ENCODE measurements around the gene E2F7. TPM values are rescaled to one million over a fixed set of nuclear protein-coding genes. Genes with fewer than 3 reads are reported as not detected.
"Not testable (repeated sequence)": the region's sequence is repeated elsewhere in the genome, so short reads cannot be mapped to it uniquely, and the experiment has no call there.

Gene E2F7
- total RNA-seq, 6 experiments from 2014 or later: 6.3 to 24.4 (median 18.0) TPM

GRCh38 chr12:77076886-77077285 is 11.5 kb upstream of the E2F7 start:
- Mint-ChIP-seq H3K4me1 (ENCODE audit: low read depth) (peaks cover 13% of the 10 kb centered on the region; the same call in 1 of the 2 replicates), H3K4me3 (no peak overlapping the region), H3K9me3 (no peaks in the 10 kb centered on the region), H3K27ac (no peak overlapping the region), H3K27me3 (ENCODE audit: insufficient read depth) (no peaks in the 10 kb centered on the region; the same call in 1 of the 2 replicates), H3K36me3 (ENCODE audit: low read depth) (no peaks in the 10 kb centered on the region)
- DNase-seq: no peak
- no peak for TF ChIP-seq CTCF (IDR thresholded peaks at IDR 0.05)

- not testable (repeated sequence) for H3K36me3 Mint-ChIP-seq (ENCODE audit: low read depth); H3K4me3 Mint-ChIP-seq; H3K27me3 Mint-ChIP-seq (ENCODE audit: insufficient read depth); DNase-seq; H3K27ac Mint-ChIP-seq; H3K9me3 Mint-ChIP-seq
- peaks cover 27% of the 10 kb centered on the region for H3K4me1 Mint-ChIP-seq (ENCODE audit: low read depth)
Observed at GRCh38 chr12:77073894-77074293, 8.5 kb upstream of the E2F7 start.

DNA sequence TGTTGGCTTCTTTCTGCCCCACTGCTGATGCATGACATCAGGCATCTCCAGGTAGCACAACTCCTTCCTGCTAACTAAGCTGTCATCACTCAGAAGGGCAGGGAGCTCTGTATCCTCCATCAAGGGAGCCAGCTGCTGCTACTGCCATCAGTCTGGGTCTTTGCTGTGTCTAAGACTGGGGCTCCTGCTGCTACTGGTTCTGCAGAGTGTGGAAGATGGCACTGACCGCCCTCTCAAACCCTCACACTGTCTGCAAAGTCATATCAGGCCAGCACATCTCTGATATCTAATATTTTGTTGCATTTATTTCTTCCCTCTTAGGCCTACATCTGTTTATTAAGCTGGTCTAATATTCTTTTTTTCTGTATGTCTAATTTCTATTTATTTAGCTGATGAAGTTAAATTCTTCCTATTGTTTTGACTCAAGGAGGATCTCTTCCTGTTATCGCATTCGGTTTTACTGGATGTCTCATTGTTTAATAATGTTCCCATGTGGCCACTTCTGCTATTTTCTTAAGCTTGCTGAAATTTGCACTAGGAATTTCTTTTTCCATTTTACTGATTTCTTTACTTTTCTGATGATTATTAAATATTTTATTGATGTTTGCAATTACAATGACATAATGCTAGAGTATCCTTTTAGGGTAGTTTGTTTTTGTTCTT is 7.6 kb upstream of the E2F7 start:
- Mint-ChIP-seq H3K4me1 (ENCODE audit: low read depth) (peaks cover 27% of the 10 kb centered on the region), H3K4me3 (no peak overlapping the region), H3K27me3 (ENCODE audit: insufficient read depth) (peaks cover 3% of the 10 kb centered on the region; the same call in 1 of the 2 replicates), H3K27ac (no peak overlapping the region), H3K9me3 (no peaks in the 10 kb centered on the region), H3K36me3 (ENCODE audit: low read depth) (no peaks in the 10 kb centered on the region)
- no peak for DNase-seq
- no peak for TF ChIP-seq CTCF (IDR thresholded peaks at IDR 0.05)

DNA sequence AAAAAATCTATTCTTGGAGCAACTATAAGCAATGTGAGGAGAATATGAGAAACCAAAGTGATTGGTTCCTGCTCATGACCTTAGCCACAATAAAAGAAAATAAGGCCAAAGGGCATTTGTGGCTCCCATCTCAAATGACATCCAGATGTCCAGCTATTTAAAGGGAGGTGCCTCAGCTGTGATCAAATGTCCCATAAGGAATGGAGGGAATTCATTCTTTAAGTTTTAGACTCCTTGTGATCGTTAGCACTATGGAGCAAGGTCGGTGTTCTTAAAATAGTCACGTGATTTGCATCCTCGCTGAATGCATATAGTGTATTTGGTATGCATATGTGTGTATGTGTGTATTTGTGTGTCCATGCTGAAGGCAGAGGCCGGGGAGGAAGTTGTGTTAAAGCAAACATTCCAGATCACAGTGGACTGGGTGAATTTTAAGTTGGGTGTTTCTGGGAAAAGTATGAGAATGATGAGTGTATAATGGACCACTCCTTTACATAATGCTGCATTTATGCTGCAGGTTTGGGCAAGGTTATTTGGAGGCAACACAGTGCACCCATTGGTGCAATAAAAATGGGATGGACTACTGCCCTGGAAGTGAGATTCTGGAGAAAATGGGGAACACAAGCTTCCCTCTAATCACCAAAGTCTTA is 5.6 kb upstream of the E2F7 start:
- DNase-seq: no peak
- H3K4me1 Mint-ChIP-seq (ENCODE audit: low read depth): peaks cover 37% of the 10 kb centered on the region
- H3K9me3 Mint-ChIP-seq: no peaks in the 10 kb centered on the region
- H3K27ac Mint-ChIP-seq: no peak overlapping the region
- no peak overlapping the region for H3K4me3 Mint-ChIP-seq
- H3K27me3 Mint-ChIP-seq (ENCODE audit: insufficient read depth): peaks cover 3% of the 10 kb centered on the region; the same call in 1 of the 2 replicates
- TF ChIP-seq CTCF (IDR thresholded peaks at IDR 0.05): no peak
- no peaks in the 10 kb centered on the region for H3K36me3 Mint-ChIP-seq (ENCODE audit: low read depth)

- Mint-ChIP-seq H3K4me3 (no peak overlapping the region), H3K36me3 (ENCODE audit: low read depth) (no peaks in the 10 kb centered on the region), H3K4me1 (ENCODE audit: low read depth) (peaks cover 39% of the 10 kb centered on the region), H3K27ac (no peak overlapping the region), H3K27me3 (ENCODE audit: insufficient read depth) (peaks cover 3% of the 10 kb centered on the region; the same call in 1 of the 2 replicates), H3K9me3 (no peaks in the 10 kb centered on the region)
- TF ChIP-seq CTCF (IDR thresholded peaks at IDR 0.05): no peak
- no peak for DNase-seq
Observed at GRCh38 chr12:77070382-77070781, 5.0 kb upstream of the E2F7 start.

GRCh38 chr12:77064896-77065360 is 441 bp downstream of the E2F7 start:
- TF ChIP-seq CTCF (IDR thresholded peaks at IDR 0.05): no peak
- H3K27ac Mint-ChIP-seq: peak overlapping the region; percentile 76
- H3K4me3 Mint-ChIP-seq: peak overlapping the region; percentile 91
- H3K27me3 Mint-ChIP-seq (ENCODE audit: insufficient read depth): peaks cover 2% of the 10 kb centered on the region; the same call in 1 of the 2 replicates
- no peak for DNase-seq
- H3K4me1 Mint-ChIP-seq (ENCODE audit: low read depth): peaks cover 63% of the 10 kb centered on the region
- peaks cover 30% of the 10 kb centered on the region for H3K36me3 Mint-ChIP-seq (ENCODE audit: low read depth)
- H3K9me3 Mint-ChIP-seq: no peaks in the 10 kb centered on the region

Measured in HFFc6 (cell line).